ENCODE data around the gene RUSC1.

DNA sequence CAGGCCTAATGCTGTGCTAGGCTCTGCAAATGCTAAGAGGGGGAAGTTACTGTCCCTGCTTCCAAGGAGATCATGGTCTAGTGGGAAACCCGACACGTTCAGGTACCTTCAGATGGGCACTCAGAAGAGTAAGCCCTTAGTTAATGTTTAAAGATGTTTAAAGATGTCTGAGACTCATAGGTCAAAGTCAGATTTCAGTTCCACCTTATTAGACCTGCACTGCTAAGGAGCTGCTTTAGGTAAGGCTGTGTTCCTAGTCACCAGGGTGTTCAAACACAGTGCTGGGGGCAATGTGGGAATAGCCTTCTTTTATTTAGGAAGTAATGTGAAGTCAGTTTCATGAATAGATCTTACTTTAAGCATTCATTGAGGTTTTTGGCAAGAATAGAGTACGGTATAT, 3.8 kb upstream of the RUSC1 start:
- TF ChIP-seq, protein P1, sequence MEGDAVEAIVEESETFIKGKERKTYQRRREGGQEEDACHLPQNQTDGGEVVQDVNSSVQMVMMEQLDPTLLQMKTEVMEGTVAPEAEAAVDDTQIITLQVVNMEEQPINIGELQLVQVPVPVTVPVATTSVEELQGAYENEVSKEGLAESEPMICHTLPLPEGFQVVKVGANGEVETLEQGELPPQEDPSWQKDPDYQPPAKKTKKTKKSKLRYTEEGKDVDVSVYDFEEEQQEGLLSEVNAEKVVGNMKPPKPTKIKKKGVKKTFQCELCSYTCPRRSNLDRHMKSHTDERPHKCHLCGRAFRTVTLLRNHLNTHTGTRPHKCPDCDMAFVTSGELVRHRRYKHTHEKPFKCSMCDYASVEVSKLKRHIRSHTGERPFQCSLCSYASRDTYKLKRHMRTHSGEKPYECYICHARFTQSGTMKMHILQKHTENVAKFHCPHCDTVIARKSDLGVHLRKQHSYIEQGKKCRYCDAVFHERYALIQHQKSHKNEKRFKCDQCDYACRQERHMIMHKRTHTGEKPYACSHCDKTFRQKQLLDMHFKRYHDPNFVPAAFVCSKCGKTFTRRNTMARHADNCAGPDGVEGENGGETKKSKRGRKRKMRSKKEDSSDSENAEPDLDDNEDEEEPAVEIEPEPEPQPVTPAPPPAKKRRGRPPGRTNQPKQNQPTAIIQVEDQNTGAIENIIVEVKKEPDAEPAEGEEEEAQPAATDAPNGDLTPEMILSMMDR (IDR thresholded peaks at IDR 0.05; ENCODE audit: insufficient read depth, low read depth, low read length) = no peak
- TF ChIP-seq EZH2 (IDR thresholded peaks at IDR 0.05; ENCODE audit: insufficient read depth, low read length) = no peak

Data from astrocyte (in vitro differentiated cells and primary cell).